Stomach (tissue), 4 donors: ENCODE data around the gene SIRPA.

Experiments
- EP300 ChIP-seq: sonication (generic); formaldehyde crosslinking; IDR thresholded peaks from one replicate; pipeline ENCODE4 v1.6.1; 2017; ENCODE audit warnings: antibody characterized with exemption
- TF ChIP-seq, protein P1 (sequence below), 7 experiments: fragments of 450-650 bp in 4 of 7; fragments of 200-600 bp in 3 of 7; sonication (generic) in 3 of 7; IDR thresholded peaks; one replicate each; pipeline ENCODE4 v1.5.1; 2016 to 2019; ENCODE audit warnings: antibody characterized with exemption in 7 of 7, control low read depth in 2 of 7, mild to moderate bottlenecking in 1 of 7

GRCh38 chr20:1857466-1857865 lies 37.7 kb upstream of the SIRPA start:
- TF ChIP-seq, protein P1, sequence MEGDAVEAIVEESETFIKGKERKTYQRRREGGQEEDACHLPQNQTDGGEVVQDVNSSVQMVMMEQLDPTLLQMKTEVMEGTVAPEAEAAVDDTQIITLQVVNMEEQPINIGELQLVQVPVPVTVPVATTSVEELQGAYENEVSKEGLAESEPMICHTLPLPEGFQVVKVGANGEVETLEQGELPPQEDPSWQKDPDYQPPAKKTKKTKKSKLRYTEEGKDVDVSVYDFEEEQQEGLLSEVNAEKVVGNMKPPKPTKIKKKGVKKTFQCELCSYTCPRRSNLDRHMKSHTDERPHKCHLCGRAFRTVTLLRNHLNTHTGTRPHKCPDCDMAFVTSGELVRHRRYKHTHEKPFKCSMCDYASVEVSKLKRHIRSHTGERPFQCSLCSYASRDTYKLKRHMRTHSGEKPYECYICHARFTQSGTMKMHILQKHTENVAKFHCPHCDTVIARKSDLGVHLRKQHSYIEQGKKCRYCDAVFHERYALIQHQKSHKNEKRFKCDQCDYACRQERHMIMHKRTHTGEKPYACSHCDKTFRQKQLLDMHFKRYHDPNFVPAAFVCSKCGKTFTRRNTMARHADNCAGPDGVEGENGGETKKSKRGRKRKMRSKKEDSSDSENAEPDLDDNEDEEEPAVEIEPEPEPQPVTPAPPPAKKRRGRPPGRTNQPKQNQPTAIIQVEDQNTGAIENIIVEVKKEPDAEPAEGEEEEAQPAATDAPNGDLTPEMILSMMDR (IDR thresholded peaks at IDR 0.05): no peak
- no peak for TF ChIP-seq EP300
